ENCODE measurements around the gene TGFBRAP1.

- TF ChIP-seq FOXK1 (CRISPR knock-in tag; IDR thresholded peaks at IDR 0.05; ENCODE audit: borderline replicate concordance) (no peak), ZNF143 (CRISPR knock-in tag; IDR thresholded peaks at IDR 0.05) (no peak), CTCF (IDR thresholded peaks at IDR 0.05 in 2 of 3, conservative IDR thresholded peaks at IDR 0.05 in 1 of 3; ENCODE audit: insufficient read depth in 2 of 3, low read depth in 1 of 3, low read length in 3 of 3) (no peak), POLR2A (conservative IDR thresholded peaks at IDR 0.05) (no peak), EZH2 (IDR thresholded peaks at IDR 0.05; ENCODE audit: borderline replicate concordance, low read depth, low read length) (no peak), MXD1 (CRISPR knock-in tag; IDR thresholded peaks at IDR 0.05; ENCODE audit: borderline replicate concordance, poor library complexity, severe bottlenecking) (no peak), ERF (CRISPR knock-in tag; IDR thresholded peaks at IDR 0.05) (no peak), NBN (IDR thresholded peaks at IDR 0.05; ENCODE audit: low read depth) (no peak), JUNB (CRISPR knock-in tag; conservative IDR thresholded peaks at IDR 0.05) (no peak), MYNN (IDR thresholded peaks at IDR 0.05) (no peak), MYNN (CRISPR knock-in tag; IDR thresholded peaks at IDR 0.05) (no peak), ZNF436 (CRISPR knock-in tag; IDR thresholded peaks at IDR 0.05) (no peak), NONO (IDR thresholded peaks at IDR 0.05; ENCODE audit: low read depth in 2 of 2, low read length in 1 of 2) (no peak), SMAD1 (IDR thresholded peaks at IDR 0.05; ENCODE audit: low read depth, low read length, partially characterized antibody) (no peak)
Observed at GRCh38 chr2:105290981-105291660, 38.4 kb downstream of the TGFBRAP1 start.
